ENCODE measurements around the gene PTPRD.

GRCh38 chr9:10237584-10237983, 375.2 kb downstream of the PTPRD start:
- no peak for TF ChIP-seq YY1 (IDR thresholded peaks at IDR 0.05; ENCODE audit: insufficient read depth, insufficient read length)
- TF ChIP-seq ZNF274 (IDR thresholded peaks at IDR 0.05; ENCODE audit: low read depth, low read length): no peak
- no peak for TF ChIP-seq SUZ12 (IDR thresholded peaks at IDR 0.05; ENCODE audit: extremely low read depth, insufficient read depth, insufficient read length)
